ENCODE measurements around the gene PALD1. TPM values are rescaled to one million over a fixed set of nuclear protein-coding genes. Genes with fewer than 3 reads are reported as not detected.

Gene PALD1
- total RNA-seq, 1 experiment from 2014 or later, result 0.38 TPM

DNA sequence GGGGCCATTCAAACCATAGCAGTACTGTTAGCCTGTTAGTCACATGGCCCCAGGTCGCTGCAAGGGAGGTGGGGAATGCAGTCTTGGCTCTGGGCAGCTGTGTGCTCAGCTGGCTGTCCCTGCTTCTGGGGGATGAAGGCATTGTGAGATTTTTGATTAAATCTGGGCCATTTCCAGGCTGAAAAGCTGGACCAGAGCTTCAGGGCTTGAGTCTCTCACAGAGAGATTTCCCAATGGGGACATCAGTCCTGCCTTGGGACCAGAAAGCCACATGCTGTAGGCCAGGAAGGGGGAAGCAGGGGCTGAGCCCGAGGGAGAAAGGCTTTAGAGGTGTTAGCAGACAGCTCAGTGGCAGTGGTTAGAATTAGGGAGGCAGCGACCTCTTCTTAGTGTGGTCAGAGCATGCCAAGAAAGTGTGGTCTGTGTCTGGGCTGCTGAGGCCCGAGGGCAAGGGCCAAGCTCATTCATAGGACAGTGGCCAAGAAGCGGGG, 33.6 kb downstream of the PALD1 start:
- peaks cover 82% of the 10 kb centered on the region for H3K27me3 Mint-ChIP-seq (ENCODE audit: unreplicated experiment)
- H3K4me3 Mint-ChIP-seq (ENCODE audit: low read depth, unreplicated experiment), result no peak overlapping the region
- no peak overlapping the region for H3K27ac Mint-ChIP-seq (ENCODE audit: unreplicated experiment)
- H3K36me3 Mint-ChIP-seq (ENCODE audit: insufficient read depth, unreplicated experiment), result no peaks in the 10 kb centered on the region
- no peaks in the 10 kb centered on the region for H3K4me1 Mint-ChIP-seq (ENCODE audit: low read depth, unreplicated experiment)
- no peaks in the 10 kb centered on the region for H3K9me3 Mint-ChIP-seq (ENCODE audit: low read depth, unreplicated experiment)
- no peak for DNase-seq
- TF ChIP-seq, protein P1, sequence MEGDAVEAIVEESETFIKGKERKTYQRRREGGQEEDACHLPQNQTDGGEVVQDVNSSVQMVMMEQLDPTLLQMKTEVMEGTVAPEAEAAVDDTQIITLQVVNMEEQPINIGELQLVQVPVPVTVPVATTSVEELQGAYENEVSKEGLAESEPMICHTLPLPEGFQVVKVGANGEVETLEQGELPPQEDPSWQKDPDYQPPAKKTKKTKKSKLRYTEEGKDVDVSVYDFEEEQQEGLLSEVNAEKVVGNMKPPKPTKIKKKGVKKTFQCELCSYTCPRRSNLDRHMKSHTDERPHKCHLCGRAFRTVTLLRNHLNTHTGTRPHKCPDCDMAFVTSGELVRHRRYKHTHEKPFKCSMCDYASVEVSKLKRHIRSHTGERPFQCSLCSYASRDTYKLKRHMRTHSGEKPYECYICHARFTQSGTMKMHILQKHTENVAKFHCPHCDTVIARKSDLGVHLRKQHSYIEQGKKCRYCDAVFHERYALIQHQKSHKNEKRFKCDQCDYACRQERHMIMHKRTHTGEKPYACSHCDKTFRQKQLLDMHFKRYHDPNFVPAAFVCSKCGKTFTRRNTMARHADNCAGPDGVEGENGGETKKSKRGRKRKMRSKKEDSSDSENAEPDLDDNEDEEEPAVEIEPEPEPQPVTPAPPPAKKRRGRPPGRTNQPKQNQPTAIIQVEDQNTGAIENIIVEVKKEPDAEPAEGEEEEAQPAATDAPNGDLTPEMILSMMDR (IDR thresholded peaks at IDR 0.05; ENCODE audit: unreplicated experiment), result no peak
- BruUV-seq (replicated peaks), result no TSS peak
- intact Hi-C loops (cut with micrococcal nuclease; ENCODE audit: unreplicated experiment), result no loop called here
- CTCF ChIA-PET, result interaction anchor here (0.9 kb wide), 1 partner anchor 14 kb away, joined by 3 read pairs; no protein-coding TSS in a partner anchor

DNA sequence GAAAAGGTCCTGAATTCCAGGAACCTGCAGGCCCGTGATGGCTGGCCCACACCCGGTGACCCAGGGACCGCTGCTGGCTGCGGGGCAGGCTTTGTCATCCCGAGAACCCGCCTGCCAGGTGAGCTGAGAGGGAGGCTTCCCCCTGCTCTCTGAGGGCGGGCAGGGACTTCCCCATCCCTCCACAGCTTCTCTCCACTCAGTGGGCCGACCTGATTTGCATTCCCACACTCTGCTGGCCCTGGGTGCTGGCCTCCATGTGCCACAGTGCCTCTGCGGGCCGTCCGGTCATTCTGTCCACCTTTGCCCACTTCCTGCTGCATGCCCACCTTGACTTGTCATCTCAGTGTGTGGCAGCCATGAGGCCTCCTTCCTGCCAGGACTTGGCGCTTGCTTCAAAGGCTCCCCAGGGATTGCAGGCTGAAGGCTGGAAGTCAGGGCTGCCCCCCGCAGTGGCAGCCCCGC, 35.3 kb downstream of the PALD1 start:
- peak; percentile 14 for DNase-seq
- Mint-ChIP-seq H3K4me3 (ENCODE audit: low read depth, unreplicated experiment) (no peak overlapping the region), H3K4me1 (ENCODE audit: low read depth, unreplicated experiment) (no peaks in the 10 kb centered on the region), H3K27me3 (ENCODE audit: unreplicated experiment) (peaks cover 79% of the 10 kb centered on the region), H3K27ac (ENCODE audit: unreplicated experiment) (no peak overlapping the region), H3K9me3 (ENCODE audit: low read depth, unreplicated experiment) (no peaks in the 10 kb centered on the region), H3K36me3 (ENCODE audit: insufficient read depth, unreplicated experiment) (no peaks in the 10 kb centered on the region)
- intact Hi-C loops (cut with micrococcal nuclease; ENCODE audit: unreplicated experiment), result no loop called here
- CTCF ChIA-PET, result no interaction called here
- BruUV-seq (replicated peaks), result no TSS peak
- TF ChIP-seq, protein P1 (IDR thresholded peaks at IDR 0.05; ENCODE audit: unreplicated experiment), result no peak

DNA sequence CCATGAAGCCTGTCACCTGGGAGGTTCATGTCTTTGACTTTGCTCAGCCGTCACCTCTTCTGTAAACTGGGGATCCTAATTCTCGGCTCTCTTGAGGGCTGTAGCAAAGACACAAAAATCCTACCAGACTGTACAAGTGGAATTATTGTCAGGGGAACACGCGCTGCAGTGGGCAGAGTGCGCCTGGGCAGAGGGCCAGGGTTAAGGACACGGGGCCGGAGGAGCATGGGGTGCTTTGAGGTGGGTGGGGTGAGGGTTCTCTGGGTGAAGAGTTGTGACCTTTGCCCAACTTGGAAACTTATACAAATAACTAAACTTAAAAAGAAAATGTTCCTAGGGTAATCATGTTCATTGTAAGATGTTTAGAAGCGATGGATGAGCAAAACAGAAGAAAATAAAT, 36.0 kb downstream of the PALD1 start:
- intact Hi-C loops (cut with micrococcal nuclease; ENCODE audit: unreplicated experiment), result no loop called here

DNA sequence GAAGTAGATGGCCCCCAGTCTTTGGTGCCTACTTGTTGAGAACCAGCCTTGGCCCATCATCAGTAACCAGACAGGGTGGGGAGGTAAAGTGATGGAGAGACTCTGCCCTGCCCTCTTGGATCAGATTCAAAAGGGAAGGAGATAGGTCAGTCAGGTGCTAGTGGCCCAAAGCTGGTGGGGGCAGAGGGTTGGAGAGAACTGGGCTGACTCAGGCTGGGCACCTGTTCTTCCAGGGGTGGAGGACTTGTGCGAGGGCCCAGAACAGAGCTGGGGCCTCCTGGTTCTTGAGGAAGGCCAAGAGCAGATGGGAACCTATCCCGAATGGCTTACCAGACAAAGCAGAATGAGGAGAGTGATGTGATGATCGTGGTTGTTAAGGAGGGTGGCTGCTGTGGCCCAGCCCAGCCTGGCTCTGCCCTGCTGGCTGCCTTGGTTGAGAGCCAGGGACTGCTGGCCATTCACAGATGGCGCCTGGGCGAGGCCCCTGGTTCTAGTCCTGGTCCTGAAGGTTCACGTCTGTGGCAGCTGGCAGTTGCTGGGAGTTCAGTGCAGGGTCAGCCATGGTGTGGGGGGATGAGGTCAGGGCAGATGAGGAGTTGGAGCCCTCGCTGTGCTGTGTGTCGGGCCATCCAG, 36.6 kb downstream of the PALD1 start:
- no TSS peak for BruUV-seq (replicated peaks)
- H3K4me1 Mint-ChIP-seq (ENCODE audit: low read depth, unreplicated experiment), result no peaks in the 10 kb centered on the region
- H3K36me3 Mint-ChIP-seq (ENCODE audit: insufficient read depth, unreplicated experiment), result no peaks in the 10 kb centered on the region
- no peak overlapping the region for H3K27ac Mint-ChIP-seq (ENCODE audit: unreplicated experiment)
- H3K27me3 Mint-ChIP-seq (ENCODE audit: unreplicated experiment), result peaks cover 79% of the 10 kb centered on the region
- no peaks in the 10 kb centered on the region for H3K9me3 Mint-ChIP-seq (ENCODE audit: low read depth, unreplicated experiment)
- intact Hi-C loops (cut with micrococcal nuclease; ENCODE audit: unreplicated experiment), result no loop called here
- CTCF ChIA-PET, result no interaction called here
- TF ChIP-seq, protein P1 (IDR thresholded peaks at IDR 0.05; ENCODE audit: unreplicated experiment), result no peak
- no peak overlapping the region for H3K4me3 Mint-ChIP-seq (ENCODE audit: low read depth, unreplicated experiment)
- DNase-seq, result no peak

More for the DNA sequence above, 36.0 kb downstream of the PALD1 start:
- Mint-ChIP-seq H3K27ac (ENCODE audit: unreplicated experiment) (no peak overlapping the region), H3K9me3 (ENCODE audit: low read depth, unreplicated experiment) (no peaks in the 10 kb centered on the region), H3K27me3 (ENCODE audit: unreplicated experiment) (peaks cover 79% of the 10 kb centered on the region), H3K4me1 (ENCODE audit: low read depth, unreplicated experiment) (no peaks in the 10 kb centered on the region), H3K36me3 (ENCODE audit: insufficient read depth, unreplicated experiment) (no peaks in the 10 kb centered on the region), H3K4me3 (ENCODE audit: low read depth, unreplicated experiment) (no peak overlapping the region)
- TF ChIP-seq, protein P1 (IDR thresholded peaks at IDR 0.05; ENCODE audit: unreplicated experiment), result no peak
- DNase-seq, result no peak
- CTCF ChIA-PET, result no interaction called here
- no TSS peak for BruUV-seq (replicated peaks)
